ENCODE results near the gene TRIM17. TPM values are rescaled to one million over a fixed set of nuclear protein-coding genes. Genes with fewer than 3 reads are reported as not detected.

TRIM17 gene
- total and polyA plus RNA-seq, 9 of the 15 experiments (the other 6 are each of a cell fraction or from before 2014, with no cell fraction given) = not detected

DNA sequence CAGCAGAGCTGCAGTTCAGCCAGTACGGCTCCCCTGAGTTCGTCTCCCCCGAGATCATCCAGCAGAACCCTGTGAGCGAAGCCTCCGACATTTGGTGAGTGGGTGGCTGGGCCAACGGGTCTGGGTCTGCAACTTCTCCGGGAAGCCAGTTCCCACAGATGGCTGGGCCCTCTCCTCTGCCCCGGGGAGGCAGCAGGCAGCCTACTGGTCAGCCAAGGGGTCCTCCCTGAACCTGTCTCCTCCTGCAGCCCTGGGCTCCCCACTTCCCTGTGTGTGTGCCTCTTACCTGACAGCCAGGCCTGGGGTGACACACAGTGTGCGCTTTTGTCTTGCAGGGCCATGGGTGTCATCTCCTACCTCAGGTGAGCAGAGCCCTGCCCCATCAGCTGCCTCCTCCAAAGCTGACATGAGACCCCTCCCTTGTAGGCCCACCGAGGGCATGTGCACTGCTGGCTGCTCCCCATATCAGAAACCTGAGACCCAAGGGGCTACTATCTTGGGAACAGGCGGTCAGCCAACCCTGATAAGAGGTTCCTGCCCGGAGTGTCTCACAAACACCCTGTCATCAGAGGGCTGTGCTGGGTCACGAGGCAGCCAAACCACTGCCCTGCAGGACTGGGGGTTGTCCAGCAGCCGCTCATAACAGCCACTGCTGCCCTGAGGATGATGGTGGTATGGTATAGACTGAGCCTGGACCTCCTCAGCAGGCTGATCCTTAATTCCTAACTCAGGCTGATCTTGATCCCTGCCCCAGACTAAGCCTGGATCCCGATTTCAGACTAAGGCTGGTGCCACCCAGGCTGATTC is 47.7 kb downstream of the TRIM17 start (continued):
- TF ChIP-seq, protein P1, sequence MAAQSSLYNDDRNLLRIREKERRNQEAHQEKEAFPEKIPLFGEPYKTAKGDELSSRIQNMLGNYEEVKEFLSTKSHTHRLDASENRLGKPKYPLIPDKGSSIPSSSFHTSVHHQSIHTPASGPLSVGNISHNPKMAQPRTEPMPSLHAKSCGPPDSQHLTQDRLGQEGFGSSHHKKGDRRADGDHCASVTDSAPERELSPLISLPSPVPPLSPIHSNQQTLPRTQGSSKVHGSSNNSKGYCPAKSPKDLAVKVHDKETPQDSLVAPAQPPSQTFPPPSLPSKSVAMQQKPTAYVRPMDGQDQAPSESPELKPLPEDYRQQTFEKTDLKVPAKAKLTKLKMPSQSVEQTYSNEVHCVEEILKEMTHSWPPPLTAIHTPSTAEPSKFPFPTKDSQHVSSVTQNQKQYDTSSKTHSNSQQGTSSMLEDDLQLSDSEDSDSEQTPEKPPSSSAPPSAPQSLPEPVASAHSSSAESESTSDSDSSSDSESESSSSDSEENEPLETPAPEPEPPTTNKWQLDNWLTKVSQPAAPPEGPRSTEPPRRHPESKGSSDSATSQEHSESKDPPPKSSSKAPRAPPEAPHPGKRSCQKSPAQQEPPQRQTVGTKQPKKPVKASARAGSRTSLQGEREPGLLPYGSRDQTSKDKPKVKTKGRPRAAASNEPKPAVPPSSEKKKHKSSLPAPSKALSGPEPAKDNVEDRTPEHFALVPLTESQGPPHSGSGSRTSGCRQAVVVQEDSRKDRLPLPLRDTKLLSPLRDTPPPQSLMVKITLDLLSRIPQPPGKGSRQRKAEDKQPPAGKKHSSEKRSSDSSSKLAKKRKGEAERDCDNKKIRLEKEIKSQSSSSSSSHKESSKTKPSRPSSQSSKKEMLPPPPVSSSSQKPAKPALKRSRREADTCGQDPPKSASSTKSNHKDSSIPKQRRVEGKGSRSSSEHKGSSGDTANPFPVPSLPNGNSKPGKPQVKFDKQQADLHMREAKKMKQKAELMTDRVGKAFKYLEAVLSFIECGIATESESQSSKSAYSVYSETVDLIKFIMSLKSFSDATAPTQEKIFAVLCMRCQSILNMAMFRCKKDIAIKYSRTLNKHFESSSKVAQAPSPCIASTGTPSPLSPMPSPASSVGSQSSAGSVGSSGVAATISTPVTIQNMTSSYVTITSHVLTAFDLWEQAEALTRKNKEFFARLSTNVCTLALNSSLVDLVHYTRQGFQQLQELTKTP (IDR thresholded peaks at IDR 0.05; ENCODE audit: low read depth in 1 of 2, partially characterized antibody in 2 of 2) = peak in 1 of 2 experiments; percentile 22
- TF ChIP-seq, protein P2, sequence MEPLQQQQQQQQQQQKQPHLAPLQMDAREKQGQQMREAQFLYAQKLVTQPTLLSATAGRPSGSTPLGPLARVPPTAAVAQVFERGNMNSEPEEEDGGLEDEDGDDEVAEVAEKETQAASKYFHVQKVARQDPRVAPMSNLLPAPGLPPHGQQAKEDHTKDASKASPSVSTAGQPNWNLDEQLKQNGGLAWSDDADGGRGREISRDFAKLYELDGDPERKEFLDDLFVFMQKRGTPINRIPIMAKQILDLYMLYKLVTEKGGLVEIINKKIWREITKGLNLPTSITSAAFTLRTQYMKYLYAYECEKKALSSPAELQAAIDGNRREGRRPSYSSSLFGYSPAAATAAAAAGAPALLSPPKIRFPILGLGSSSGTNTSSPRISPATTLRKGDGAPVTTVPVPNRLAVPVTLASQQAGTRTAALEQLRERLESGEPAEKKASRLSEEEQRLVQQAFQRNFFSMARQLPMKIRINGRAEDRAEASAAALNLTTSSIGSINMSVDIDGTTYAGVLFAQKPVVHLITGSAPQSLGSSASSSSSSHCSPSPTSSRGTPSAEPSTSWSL (CRISPR knock-in tag; IDR thresholded peaks at IDR 0.05; ENCODE audit: borderline replicate concordance) = no peak
- TF ChIP-seq, protein P3, sequence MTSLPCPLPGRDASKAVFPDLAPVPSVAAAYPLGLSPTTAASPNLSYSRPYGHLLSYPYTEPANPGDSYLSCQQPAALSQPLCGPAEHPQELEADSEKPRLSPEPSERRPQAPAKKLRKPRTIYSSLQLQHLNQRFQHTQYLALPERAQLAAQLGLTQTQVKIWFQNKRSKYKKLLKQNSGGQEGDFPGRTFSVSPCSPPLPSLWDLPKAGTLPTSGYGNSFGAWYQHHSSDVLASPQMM (CRISPR knock-in tag; IDR thresholded peaks at IDR 0.05) = no peak
- TF ChIP-seq ZNF449 (CRISPR knock-in tag; IDR thresholded peaks at IDR 0.05) (peak; percentile 27; the same call in 1 of the 2 replicates), SRSF3 (IDR thresholded peaks at IDR 0.05; ENCODE audit: insufficient read depth, low read length) (no peak), TEAD2 (tag; IDR thresholded peaks at IDR 0.05) (no peak), IFI16 (CRISPR knock-in tag; IDR thresholded peaks at IDR 0.05) (no peak), ZNF24 (IDR thresholded peaks at IDR 0.05) (peak; percentile 91), NKRF (IDR thresholded peaks at IDR 0.05; ENCODE audit: borderline replicate concordance) (no peak), MAFK (IDR thresholded peaks at IDR 0.05; ENCODE audit: low read length) (peak; percentile 40; the same call in 1 of the 2 replicates), SRSF7 (optimal IDR thresholded peaks at IDR 0.05; ENCODE audit: low read depth, low read length) (no peak), NFXL1 (CRISPR knock-in tag; IDR thresholded peaks at IDR 0.05) (no peak), ZNF311 (CRISPR knock-in tag; IDR thresholded peaks at IDR 0.05) (peak; percentile 41; the same call in 1 of the 2 replicates), RNF2 (IDR thresholded peaks at IDR 0.05) (peak; percentile 97)

Data from K562 (cell line).